Loucy (cell line): Measurements from ENCODE around the gene FHIT.

ENCODE experiments used
- H2AFZ ChIP-seq: fragments of 200-600 bp; sonication (generic); 2 replicates; pipeline ENCODE4 v1.6.0; 2016; ENCODE audit warnings: antibody characterized with exemption, mild to moderate bottlenecking, low read length, moderate library complexity
- H3F3A ChIP-seq: fragments of 200-600 bp; 2 replicates; pipeline ENCODE4 v1.6.0; 2016; ENCODE audit warnings: antibody characterized with exemption, low read depth, mild to moderate bottlenecking
- H3K27me3 ChIP-seq: fragments of 200-600 bp; sonication (generic); 2 replicates; pipeline ENCODE4 v1.6.1; 2014; ENCODE audit warnings: low read length, mild to moderate bottlenecking; ENCODE audit not compliant: insufficient read depth, poor library complexity, severe bottlenecking
- H3K36me3 ChIP-seq: fragments of 200-600 bp; sonication (generic); 2 replicates; pipeline ENCODE4 v1.6.1; 2016; ENCODE audit warnings: low read length; ENCODE audit not compliant: insufficient read depth
- H3K4me1 ChIP-seq: fragments of 200-600 bp; sonication (generic); 2 replicates; pipeline ENCODE4 v1.5.1; 2014; ENCODE audit warnings: low read length, mild to moderate bottlenecking; ENCODE audit not compliant: insufficient read depth, poor library complexity, severe bottlenecking
- H3K4me2 ChIP-seq: fragments of 200-600 bp; sonication (generic); 2 replicates; pipeline ENCODE4 v1.6.0; 2014; ENCODE audit warnings: antibody characterized with exemption, low read length, low read depth, mild to moderate bottlenecking; ENCODE audit not compliant: poor library complexity, severe bottlenecking
- H3K4me3 ChIP-seq: fragments of 200-600 bp; sonication (generic); 2 replicates; pipeline ENCODE4 v1.5.1; 2014; ENCODE audit warnings: low read length, mild to moderate bottlenecking, mixed read lengths; ENCODE audit not compliant: poor library complexity, severe bottlenecking
- H3K79me2 ChIP-seq: fragments of 200-600 bp; sonication (generic); 2 replicates; pipeline ENCODE4 v1.6.1; 2014; ENCODE audit warnings: low read length; ENCODE audit not compliant: insufficient read depth
- H3K9ac ChIP-seq: fragments of 200-600 bp; sonication (generic); 2 replicates; pipeline ENCODE4 v1.6.0; 2014; ENCODE audit warnings: mild to moderate bottlenecking, low read depth, low read length, moderate library complexity; ENCODE audit not compliant: poor library complexity, severe bottlenecking
- H3K9me2 ChIP-seq: fragments of 200-600 bp; sonication (generic); replicated peaks from 2 replicates; pipeline ENCODE4 v1.6.1; 2016; ENCODE audit warnings: low read depth, low read length, mixed read lengths
- H3K9me3 ChIP-seq: fragments of 200-600 bp; sonication (generic); 2 replicates; pipeline ENCODE4 v1.6.1; 2014; ENCODE audit warnings: mild to moderate bottlenecking, antibody characterized with exemption, low read length, low read depth; ENCODE audit not compliant: insufficient read depth
- H4K20me1 ChIP-seq: fragments of 200-600 bp; sonication (generic); 2 replicates; pipeline ENCODE4 v1.6.0; 2014; ENCODE audit warnings: antibody characterized with exemption, low read length, mild to moderate bottlenecking; ENCODE audit not compliant: insufficient read depth, poor library complexity, severe bottlenecking
- EZH2phosphoT487 ChIP-seq: fragments of 200-600 bp; IDR thresholded peaks from 2 replicates; pipeline ENCODE4 v1.6.1; 2018; ENCODE audit warnings: antibody characterized with exemption, mild to moderate bottlenecking, moderate library complexity, borderline replicate concordance
- TF ChIP-seq, protein P1 (sequence below): fragments of 200-600 bp; sonication (generic); conservative IDR thresholded peaks from 2 replicates; pipeline ENCODE4 v1.5.1; 2014; ENCODE audit warnings: mild to moderate bottlenecking, antibody characterized with exemption, low read length

FHIT gene

DNA sequence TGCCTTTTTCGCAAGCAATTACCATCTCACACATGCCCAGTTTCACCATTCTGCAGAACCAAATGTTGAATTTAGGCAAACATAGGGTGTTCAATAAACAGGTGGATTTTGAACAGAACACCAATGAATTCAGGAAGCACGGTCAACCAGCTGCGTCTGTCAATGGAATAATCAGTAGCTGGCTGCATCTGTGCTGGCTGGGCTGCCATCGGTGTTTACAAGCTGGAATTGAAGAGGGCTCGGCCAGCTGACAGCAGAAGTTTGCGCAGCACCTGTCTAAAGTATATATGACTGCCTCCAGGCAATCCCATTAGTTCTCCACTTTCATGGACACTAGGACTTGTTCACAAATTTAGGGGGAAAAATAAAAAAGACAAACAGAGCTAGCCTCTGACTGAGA is 1205.0 kb downstream of the FHIT start:
- no peaks in the 10 kb centered on the region for H3K36me3 ChIP-seq
- no peak overlapping the region for H3K4me3 ChIP-seq
- no peaks in the 10 kb centered on the region for H3K9me2 ChIP-seq
- no peaks in the 10 kb centered on the region for H3K79me2 ChIP-seq
- no peaks in the 10 kb centered on the region for H3K4me1 ChIP-seq
- no peaks in the 10 kb centered on the region for H3F3A ChIP-seq
- no peaks in the 10 kb centered on the region for H4K20me1 ChIP-seq
- H3K4me2 ChIP-seq, result no peak overlapping the region
- TF ChIP-seq, protein P1, sequence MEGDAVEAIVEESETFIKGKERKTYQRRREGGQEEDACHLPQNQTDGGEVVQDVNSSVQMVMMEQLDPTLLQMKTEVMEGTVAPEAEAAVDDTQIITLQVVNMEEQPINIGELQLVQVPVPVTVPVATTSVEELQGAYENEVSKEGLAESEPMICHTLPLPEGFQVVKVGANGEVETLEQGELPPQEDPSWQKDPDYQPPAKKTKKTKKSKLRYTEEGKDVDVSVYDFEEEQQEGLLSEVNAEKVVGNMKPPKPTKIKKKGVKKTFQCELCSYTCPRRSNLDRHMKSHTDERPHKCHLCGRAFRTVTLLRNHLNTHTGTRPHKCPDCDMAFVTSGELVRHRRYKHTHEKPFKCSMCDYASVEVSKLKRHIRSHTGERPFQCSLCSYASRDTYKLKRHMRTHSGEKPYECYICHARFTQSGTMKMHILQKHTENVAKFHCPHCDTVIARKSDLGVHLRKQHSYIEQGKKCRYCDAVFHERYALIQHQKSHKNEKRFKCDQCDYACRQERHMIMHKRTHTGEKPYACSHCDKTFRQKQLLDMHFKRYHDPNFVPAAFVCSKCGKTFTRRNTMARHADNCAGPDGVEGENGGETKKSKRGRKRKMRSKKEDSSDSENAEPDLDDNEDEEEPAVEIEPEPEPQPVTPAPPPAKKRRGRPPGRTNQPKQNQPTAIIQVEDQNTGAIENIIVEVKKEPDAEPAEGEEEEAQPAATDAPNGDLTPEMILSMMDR, result no peak
- no peak for TF ChIP-seq EZH2phosphoT487
- no peak overlapping the region for H2AFZ ChIP-seq
- no peaks in the 10 kb centered on the region for H3K9me3 ChIP-seq
- H3K27me3 ChIP-seq, result no peaks in the 10 kb centered on the region
- H3K9ac ChIP-seq, result no peak overlapping the region

DNA sequence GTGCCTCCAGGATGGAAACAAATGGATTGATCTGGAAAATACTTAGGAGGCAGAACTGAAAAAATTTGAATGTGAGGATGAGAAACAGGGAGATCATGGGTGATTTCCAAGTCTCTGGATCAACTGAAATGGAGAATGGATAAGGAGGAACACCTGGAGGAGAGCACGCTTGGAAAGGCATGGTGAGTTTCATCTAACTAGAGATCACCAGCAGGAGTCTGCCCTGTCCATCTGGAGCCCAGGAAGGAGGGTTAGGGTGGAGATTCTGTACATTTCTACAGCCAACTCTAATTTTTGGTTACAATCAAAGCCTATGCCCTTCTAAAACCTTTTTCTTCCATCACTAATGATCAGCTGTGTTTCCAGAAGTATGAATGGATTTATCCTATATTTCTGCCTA is 1205.6 kb downstream of the FHIT start:
- Histone ChIP-seq H3K36me3 (no peaks in the 10 kb centered on the region), H3K79me2 (no peaks in the 10 kb centered on the region), H3F3A (no peaks in the 10 kb centered on the region)

DNA sequence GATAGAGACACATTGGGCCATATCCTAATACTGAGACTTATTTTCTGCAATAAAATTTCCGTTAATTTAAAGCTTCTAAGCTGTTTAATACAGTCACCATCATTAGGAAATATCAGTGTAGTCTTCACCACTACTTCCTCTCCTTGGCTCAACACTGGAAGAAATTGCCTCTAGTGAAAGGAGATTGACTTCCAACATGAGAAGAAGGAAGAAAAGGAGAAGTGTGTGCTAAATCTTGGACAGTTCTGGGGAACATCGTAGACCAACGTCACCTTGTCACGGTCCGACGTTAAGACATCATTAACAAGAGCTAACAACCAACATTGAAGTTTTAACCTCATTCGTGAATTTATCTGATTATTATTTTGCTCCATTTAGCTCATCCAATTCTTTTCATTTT is 1214.4 kb downstream of the FHIT start:
- Histone ChIP-seq H3K4me2 (no peak overlapping the region), H3K36me3 (no peaks in the 10 kb centered on the region), H3K9ac (no peak overlapping the region), H3K27me3 (no peaks in the 10 kb centered on the region), H3K4me3 (no peak overlapping the region), H2AFZ (no peak overlapping the region), H3K9me3 (no peaks in the 10 kb centered on the region), H3F3A (no peaks in the 10 kb centered on the region), H4K20me1 (no peaks in the 10 kb centered on the region), H3K79me2 (no peaks in the 10 kb centered on the region), H3K9me2 (no peaks in the 10 kb centered on the region), H3K4me1 (no peaks in the 10 kb centered on the region)
- no peak for TF ChIP-seq EZH2phosphoT487
- TF ChIP-seq, protein P1, result no peak

More for the DNA sequence above, 1205.6 kb downstream of the FHIT start:
- no peak overlapping the region for H2AFZ ChIP-seq
- no peak overlapping the region for H3K4me3 ChIP-seq
- H3K9me2 ChIP-seq, result no peaks in the 10 kb centered on the region
- H3K9me3 ChIP-seq, result no peaks in the 10 kb centered on the region
- TF ChIP-seq EZH2phosphoT487, result no peak
- TF ChIP-seq, protein P1, result no peak
- no peaks in the 10 kb centered on the region for H3K4me1 ChIP-seq
- H4K20me1 ChIP-seq, result no peaks in the 10 kb centered on the region
- no peak overlapping the region for H3K4me2 ChIP-seq
- no peak overlapping the region for H3K9ac ChIP-seq
- no peaks in the 10 kb centered on the region for H3K27me3 ChIP-seq
